HG03342 (cell line): ENCODE data around the gene PLSCR5.
A peak's percentile ranks its signal among the peaks of the same experiment; 100 is the strongest.

Experiments used
- ATAC-seq: cut with Tn5 transposase; IDR thresholded peaks from one replicate; pipeline ENCODE4 v1.9.1; 2021; ENCODE audit warnings: mild to moderate bottlenecking, moderate library complexity; ENCODE audit not compliant: unreplicated experiment

PLSCR5 gene

GRCh38 chr3:146605106-146605505 is at the start of gene PLSCR5:
Gene PLSCR5 (minus strand): TSS chr3:146605346. CDS start chr3:146605212, 134 bp downstream.
- no peak for ATAC-seq

- ATAC-seq, result no peak
Measured at GRCh38 chr3:146653978-146654377, 48.8 kb upstream of the PLSCR5 start.

- ATAC-seq, result no peak
Measured at GRCh38 chr3:146650691-146651442, 45.7 kb upstream of the PLSCR5 start.

GRCh38 chr3:146646261-146646660 is 41.1 kb upstream of the PLSCR5 start:
- no peak for ATAC-seq

- peak; percentile 82 for ATAC-seq
Measured at GRCh38 chr3:146640955-146641867, 36.1 kb upstream of the PLSCR5 start.

GRCh38 chr3:146640361-146640760 is 35.2 kb upstream of the PLSCR5 start:
- no peak for ATAC-seq

- ATAC-seq, result no peak
Measured at GRCh38 chr3:146638718-146639117, 33.6 kb upstream of the PLSCR5 start.

GRCh38 chr3:146637871-146638270 is 32.7 kb upstream of the PLSCR5 start:
- no peak for ATAC-seq

GRCh38 chr3:146636881-146637280 is 31.7 kb upstream of the PLSCR5 start:
- no peak for ATAC-seq

GRCh38 chr3:146634346-146634745 is 29.2 kb upstream of the PLSCR5 start:
- no peak for ATAC-seq

GRCh38 chr3:146628671-146629070 is 23.5 kb upstream of the PLSCR5 start:
- no peak for ATAC-seq

- ATAC-seq, result no peak
Measured at GRCh38 chr3:146626403-146627122, 21.4 kb upstream of the PLSCR5 start.

- peak; percentile 71 for ATAC-seq
Measured at GRCh38 chr3:146625186-146625775, 20.1 kb upstream of the PLSCR5 start.

GRCh38 chr3:146621723-146622122 is 16.6 kb upstream of the PLSCR5 start:
- no peak for ATAC-seq

- no peak for ATAC-seq
Measured at GRCh38 chr3:146612015-146612414, 6.9 kb upstream of the PLSCR5 start.

GRCh38 chr3:146611096-146611495 is 6.0 kb upstream of the PLSCR5 start:
- ATAC-seq, result no peak

GRCh38 chr3:146598535-146598934 is 6.6 kb downstream of the PLSCR5 start:
- no peak for ATAC-seq

- no peak for ATAC-seq
Measured at GRCh38 chr3:146594843-146595482, 10.2 kb downstream of the PLSCR5 start.

- no peak for ATAC-seq
Measured at GRCh38 chr3:146593776-146594175, 11.4 kb downstream of the PLSCR5 start.

GRCh38 chr3:146590521-146590920 is 14.6 kb downstream of the PLSCR5 start:
- ATAC-seq, result no peak
